Transverse colon (tissue), 4 donors: ENCODE measurements around the gene ATF7IP2. TPM values are rescaled to one million over a fixed set of nuclear protein-coding genes. Genes with fewer than 3 reads are reported as not detected.

Experiments
- DNase-seq: peaks from one replicate; pipeline ENCODE4 v3.0.0-alpha.2; 2019
- H3K27ac ChIP-seq, 4 donors: fragments of 200-600 bp; sonication (generic); 2 replicates each; pipeline ENCODE4 v1.5.1; 2016 to 2018; ENCODE audit warnings: inconsistent platforms in 4 of 4
- H3K27me3 ChIP-seq: fragments of 200-600 bp; sonication (generic); 2 replicates; pipeline ENCODE4 v1.5.1; 2017; ENCODE audit warnings: inconsistent platforms
- H3K36me3 ChIP-seq, 4 donors: fragments of 200-600 bp; sonication (generic); 2 replicates each; pipeline ENCODE4 v1.5.1; 2017 to 2019; ENCODE audit warnings: inconsistent platforms in 4 of 4
- H3K4me1 ChIP-seq, 4 donors: fragments of 200-600 bp; sonication (generic); 2 replicates each; pipeline ENCODE4 v1.5.1; 2017 to 2020; ENCODE audit warnings: inconsistent platforms in 4 of 4
- H3K4me3 ChIP-seq, 4 donors: fragments of 200-600 bp; sonication (generic); 1 replicate in 1 of 4; 2 replicates in 3 of 4; pipeline versions ENCODE4 v1.5.1 to v1.6.1; 2017 to 2019; ENCODE audit warnings: inconsistent platforms in 4 of 4
- H3K9me3 ChIP-seq, 2 donors: fragments of 200-600 bp; sonication (generic); 2 replicates each; pipeline ENCODE4 v1.5.1; 2017 to 2019; ENCODE audit warnings: inconsistent platforms in 2 of 2
- EP300 ChIP-seq: sonication (generic); formaldehyde crosslinking; IDR thresholded peaks from one replicate; pipeline ENCODE4 v1.6.1; 2017; ENCODE audit warnings: antibody characterized with exemption, low read depth
- POLR2A ChIP-seq: fragments of 450-650 bp; IDR thresholded peaks from one replicate; pipeline ENCODE4 v1.6.1; 2016; ENCODE audit warnings: antibody characterized with exemption, mild to moderate bottlenecking, moderate library complexity
- POLR2AphosphoS5 ChIP-seq, 3 donors: sonication (generic); formaldehyde crosslinking; IDR thresholded peaks; one replicate each; pipeline ENCODE4 v1.6.1; 2016; ENCODE audit warnings: antibody characterized with exemption in 3 of 3
- WGBS, 2 donors: methylation state at CpG; one replicate each; pipeline ENCODE4 v1.1.5; 2018; ENCODE audit warnings: low coverage in 1 of 2; 5-methylcytosine and 5-hydroxymethylcytosine counted together
- in situ Hi-C, 4 donors: fragments of 200-750 bp; cut with MboI; loops; one replicate each; pipeline versions ENCODE4 v1.15.0 to v1.15.1; 2017; ENCODE audit warnings: low sequenced_read_pairs in 3 of 4, low pct_ligation_motif_present in 1 of 4, low pct_unique_long_range_greater_than_20kb in 1 of 4
- intact Hi-C: fragments of 100-400 bp; cut with DNase I; formaldehyde crosslinking; loops from one replicate; pipeline ENCODE4 v1.15.1; 2023; ENCODE audit warnings: low total_unique reads
- total RNA-seq, 4 donors: library from RNA; depleted of rRNA; stranded (reverse); fragments of >200 nt; gene quantifications; one replicate each; pipeline ENCODE4 v1.1.0, GENCODE V29; 2016
- TF ChIP-seq, protein P1 (sequence below), 5 experiments: fragments of 200-600 bp in 3 of 5; fragments of 450-650 bp in 2 of 5; sonication (generic) in 3 of 5; IDR thresholded peaks; 1 replicate in 2 of 5; 2 replicates in 3 of 5; pipeline ENCODE4 v1.5.1; 2016 to 2017; ENCODE audit warnings: antibody characterized with exemption in 5 of 5, inconsistent platforms in 3 of 5, mild to moderate bottlenecking in 2 of 5, moderate library complexity in 1 of 5

The ATF7IP2 gene
- total RNA-seq, 4 donors from 2014 or later, result 1.5 to 22.9 (median 10.8) TPM

DNA sequence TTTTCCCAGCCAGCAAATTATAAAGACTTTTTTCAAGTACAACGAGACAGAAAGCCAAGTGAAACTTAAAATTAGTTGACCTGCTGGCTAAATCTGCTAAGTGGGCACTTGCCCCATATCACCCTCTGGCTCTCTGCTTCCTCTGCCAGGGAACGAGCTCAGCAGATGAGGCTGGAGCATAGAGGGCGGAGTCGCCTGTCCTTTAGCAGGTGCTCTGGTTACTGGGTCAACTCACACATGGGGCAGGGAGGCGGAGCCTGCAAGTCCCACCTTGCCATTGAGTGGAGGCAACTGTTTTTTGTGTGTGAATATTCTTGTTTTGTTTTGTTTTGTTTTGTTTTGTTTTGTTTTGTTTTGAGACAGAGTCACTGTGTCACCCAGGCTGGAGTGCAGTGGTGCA lies 132.0 kb downstream of the ATF7IP2 start:
- Histone ChIP-seq H3K4me1 (peaks cover 0 to 11% (median 5%) of the 10 kb centered on the region in 4 donors), H3K4me3 (no peak overlapping the region), H3K27me3 (no peaks in the 10 kb centered on the region), H3K36me3 (no peaks in the 10 kb centered on the region), H3K9me3 (no peaks in the 10 kb centered on the region), H3K27ac (no peak overlapping the region)
- intact Hi-C loops, result no loop called here
- TF ChIP-seq POLR2AphosphoS5 (IDR thresholded peaks at IDR 0.05) (no peak), EP300 (no peak), POLR2A (no peak)
- TF ChIP-seq, protein P1, sequence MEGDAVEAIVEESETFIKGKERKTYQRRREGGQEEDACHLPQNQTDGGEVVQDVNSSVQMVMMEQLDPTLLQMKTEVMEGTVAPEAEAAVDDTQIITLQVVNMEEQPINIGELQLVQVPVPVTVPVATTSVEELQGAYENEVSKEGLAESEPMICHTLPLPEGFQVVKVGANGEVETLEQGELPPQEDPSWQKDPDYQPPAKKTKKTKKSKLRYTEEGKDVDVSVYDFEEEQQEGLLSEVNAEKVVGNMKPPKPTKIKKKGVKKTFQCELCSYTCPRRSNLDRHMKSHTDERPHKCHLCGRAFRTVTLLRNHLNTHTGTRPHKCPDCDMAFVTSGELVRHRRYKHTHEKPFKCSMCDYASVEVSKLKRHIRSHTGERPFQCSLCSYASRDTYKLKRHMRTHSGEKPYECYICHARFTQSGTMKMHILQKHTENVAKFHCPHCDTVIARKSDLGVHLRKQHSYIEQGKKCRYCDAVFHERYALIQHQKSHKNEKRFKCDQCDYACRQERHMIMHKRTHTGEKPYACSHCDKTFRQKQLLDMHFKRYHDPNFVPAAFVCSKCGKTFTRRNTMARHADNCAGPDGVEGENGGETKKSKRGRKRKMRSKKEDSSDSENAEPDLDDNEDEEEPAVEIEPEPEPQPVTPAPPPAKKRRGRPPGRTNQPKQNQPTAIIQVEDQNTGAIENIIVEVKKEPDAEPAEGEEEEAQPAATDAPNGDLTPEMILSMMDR (IDR thresholded peaks at IDR 0.05), result no peak
- DNase-seq, result no peak
- 72 to 81% methylated on average over 5 of the region's 5 CpGs for WGBS, 2 donors
- in situ Hi-C loops, result loop anchor here in 3 of 4 donors (5.0 to 25.0 kb wide), 6 partner anchors 214 to 397 kb away; no protein-coding TSS in a partner anchor

DNA sequence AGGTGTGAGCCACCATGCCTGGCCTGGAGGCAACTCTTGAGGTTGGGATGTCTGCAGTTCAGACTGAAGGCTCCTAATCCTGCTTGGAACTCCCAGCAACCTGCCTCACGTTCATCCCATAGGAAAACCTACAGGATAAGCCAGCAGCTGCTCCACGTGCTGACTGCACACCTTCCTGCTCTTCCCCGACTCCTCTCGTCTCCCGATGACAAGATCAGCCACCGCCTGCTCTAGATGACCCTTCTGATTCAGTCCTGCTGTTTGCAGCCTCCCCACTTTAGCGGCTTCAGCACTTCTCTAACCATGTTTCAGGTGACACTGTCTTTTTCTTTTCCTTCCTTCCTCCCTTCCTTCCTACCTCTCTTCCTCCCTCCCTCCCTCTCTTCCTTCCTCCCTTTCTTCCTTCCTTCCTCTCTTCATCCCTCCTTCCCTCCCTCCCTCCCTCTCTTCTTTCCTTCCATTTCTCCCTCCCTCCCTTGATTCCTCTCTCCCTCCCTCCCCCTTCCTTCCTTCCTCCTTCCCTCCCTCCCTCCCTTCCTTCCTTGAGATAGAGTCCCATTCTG lies 132.7 kb downstream of the ATF7IP2 start:
- Histone ChIP-seq H3K27me3 (no peaks in the 10 kb centered on the region), H3K27ac (no peak overlapping the region), H3K4me1 (peaks cover 0 to 11% (median 5%) of the 10 kb centered on the region in 4 donors), H3K36me3 (no peaks in the 10 kb centered on the region), H3K4me3 (no peak overlapping the region), H3K9me3 (no peaks in the 10 kb centered on the region)
- no peak for DNase-seq
- in situ Hi-C loops (loop anchor here in 3 of 4 donors (5.0 to 25.0 kb wide), 6 partner anchors 214 to 396 kb away; no protein-coding TSS in a partner anchor), intact Hi-C loops (no loop called here)
- no peak for TF ChIP-seq EP300
- no peak for TF ChIP-seq POLR2A
- TF ChIP-seq, protein P1 (IDR thresholded peaks at IDR 0.05), result no peak
- TF ChIP-seq POLR2AphosphoS5 (IDR thresholded peaks at IDR 0.05), result no peak
- WGBS, 2 donors, result 82% methylated on average over 7 of the region's 7 CpGs; no CpG with 5 or more reads in 1 of the 2 donors

DNA sequence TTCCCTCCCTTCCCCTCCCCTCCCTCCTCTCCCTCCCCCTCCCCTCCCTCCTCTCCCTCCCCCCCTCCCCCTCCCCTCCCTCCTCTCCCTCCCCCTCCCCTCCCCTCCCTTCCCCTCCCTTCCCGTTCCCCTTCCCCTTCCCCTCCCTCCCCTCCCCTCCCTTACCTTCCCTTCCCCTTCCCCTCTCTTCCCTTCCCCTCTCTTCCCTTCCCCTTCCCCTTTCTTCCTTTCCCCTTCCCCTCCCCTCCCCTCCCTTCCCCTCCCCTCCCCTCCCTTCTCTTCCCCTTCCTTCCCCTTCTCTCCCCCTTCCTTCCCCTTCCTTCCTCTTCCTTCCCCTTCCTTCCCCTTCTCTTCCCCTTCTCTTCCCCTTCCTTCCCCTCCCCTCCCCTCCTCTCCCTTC lies 133.4 kb downstream of the ATF7IP2 start:
- TF ChIP-seq POLR2A (no peak), EP300 (no peak), POLR2AphosphoS5 (IDR thresholded peaks at IDR 0.05) (no peak)
- TF ChIP-seq, protein P1 (IDR thresholded peaks at IDR 0.05), result no peak
- intact Hi-C loops (no loop called here), in situ Hi-C loops (loop anchor here in 3 of 4 donors (5.0 to 25.0 kb wide), 6 partner anchors 213 to 396 kb away; no protein-coding TSS in a partner anchor)
- H3K4me3 ChIP-seq, result no peak overlapping the region
- DNase-seq, result no peak
- H3K9me3 ChIP-seq, result no peaks in the 10 kb centered on the region
- no peak overlapping the region for H3K27ac ChIP-seq
- 20% methylated on average over 1 of the region's 1 CpG; no CpG with 5 or more reads in 1 of the 2 donors for WGBS, 2 donors
- H3K4me1 ChIP-seq, result peaks cover 0 to 10% (median 4%) of the 10 kb centered on the region in 4 donors
- H3K27me3 ChIP-seq, result no peaks in the 10 kb centered on the region
- H3K36me3 ChIP-seq, result no peaks in the 10 kb centered on the region

DNA sequence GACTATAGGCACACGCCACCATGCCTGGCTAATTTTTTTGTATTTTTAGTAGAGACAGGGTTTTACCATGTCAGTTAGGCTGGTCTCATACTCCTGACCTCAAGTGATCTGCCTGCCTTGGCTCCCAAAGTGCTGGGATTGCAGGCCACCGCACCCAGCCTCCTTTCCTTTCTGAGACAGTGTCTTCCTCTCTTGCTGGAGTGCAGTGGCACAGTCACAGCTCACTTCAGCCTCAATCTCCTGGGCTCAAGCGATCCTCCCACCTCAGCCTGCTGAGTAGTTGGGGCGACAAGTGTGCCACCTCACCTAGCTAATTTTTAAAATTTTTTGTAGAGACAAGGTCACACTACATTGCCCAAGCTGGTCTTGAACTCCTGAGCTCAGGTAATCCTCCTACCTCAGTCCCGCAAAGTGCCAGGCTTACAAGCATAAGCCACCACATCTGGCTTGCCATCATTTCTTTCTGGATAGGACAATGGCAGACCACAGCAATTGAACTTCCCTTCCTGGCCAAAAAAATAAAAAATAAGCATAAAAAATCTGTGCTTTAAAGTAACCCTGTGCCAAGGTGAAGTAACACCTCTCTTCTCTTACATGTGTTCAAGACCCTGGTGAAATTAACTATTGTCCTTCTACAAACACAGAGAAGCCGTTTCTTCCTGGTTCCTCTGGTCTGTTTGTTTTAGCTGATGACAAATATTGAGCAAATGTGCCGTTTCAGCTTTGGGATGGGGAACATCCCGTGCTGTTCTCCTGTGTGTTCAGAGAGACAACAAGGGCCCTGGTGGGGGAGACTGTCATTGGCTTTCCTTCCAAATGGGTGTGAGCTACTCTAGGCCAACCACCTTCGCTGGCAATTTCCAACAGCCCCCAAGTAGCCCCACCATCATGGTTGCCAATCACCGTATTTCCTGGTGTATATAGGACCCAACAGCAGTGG lies 134.3 kb downstream of the ATF7IP2 start:
- DNase-seq, result no peak
- no peak for TF ChIP-seq POLR2AphosphoS5 (IDR thresholded peaks at IDR 0.05)
- no peak for TF ChIP-seq POLR2A
- no peak for TF ChIP-seq EP300
- TF ChIP-seq, protein P1 (IDR thresholded peaks at IDR 0.05), result no peak
- 74 to 80% methylated on average over 7 to 10 of the region's 10 CpGs for whole genome bisulfite sequencing, 2 donors
- Histone ChIP-seq H3K27me3 (no peaks in the 10 kb centered on the region), H3K27ac (no peak overlapping the region), H3K9me3 (no peaks in the 10 kb centered on the region), H3K4me3 (no peak overlapping the region), H3K36me3 (no peaks in the 10 kb centered on the region), H3K4me1 (peaks cover 0 to 1% (median under 1%) of the 10 kb centered on the region in 4 donors)
- in situ Hi-C loops, result loop anchor here (5.0 to 25.0 kb wide), 6 partner anchors 212 to 395 kb away; no protein-coding TSS in a partner anchor
- intact Hi-C loops, result loop anchor here (2.0 to 10.0 kb wide), 2 partner anchors 217 to 395 kb away; no protein-coding TSS in a partner anchor
